ENCODE data around the gene UBAP2. TPM values are rescaled to one million over a fixed set of nuclear protein-coding genes. Genes with fewer than 3 reads are reported as not detected.

Gene UBAP2
- total RNA-seq, 2 experiments from 2014 or later, result 24.7 to 26.5 TPM

DNA sequence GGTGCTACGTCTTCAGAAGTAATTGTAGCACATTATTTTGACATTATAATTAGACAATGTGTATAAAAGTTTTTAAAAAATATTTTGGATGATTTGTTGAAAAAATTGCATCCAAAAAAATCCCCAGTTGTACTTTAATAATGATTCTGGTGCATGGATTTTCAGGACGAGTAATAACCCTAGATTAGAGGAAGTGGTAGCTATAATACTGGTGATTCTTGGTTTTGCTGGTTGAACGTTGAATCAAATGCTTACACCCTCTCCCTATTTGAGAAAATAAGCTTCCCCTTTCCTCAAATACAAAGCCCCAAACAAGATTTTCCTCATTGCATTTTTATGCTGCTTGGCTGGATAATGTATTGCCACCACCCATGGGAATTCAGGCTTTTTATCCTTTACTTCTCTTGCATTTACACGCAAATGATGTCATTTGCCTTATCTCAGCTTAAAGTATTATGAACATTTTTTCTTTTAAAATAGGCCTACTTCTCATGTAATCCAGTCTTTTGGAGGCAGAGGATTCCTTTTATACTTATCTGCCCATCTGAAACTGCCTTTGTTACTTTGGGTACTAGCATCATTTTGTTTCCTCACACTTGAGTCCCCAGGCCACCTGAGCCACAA is 145.4 kb downstream of the UBAP2 start:
- no peaks in the 10 kb centered on the region for H3K9me3 Mint-ChIP-seq
- no peak overlapping the region for H3K27ac Mint-ChIP-seq
- H3K27me3 Mint-ChIP-seq, result no peaks in the 10 kb centered on the region
- peaks cover 65% of the 10 kb centered on the region for H3K36me3 Mint-ChIP-seq (ENCODE audit: low read depth)
- DNase-seq, result no peak
- H3K36me3 ChIP-seq (ENCODE audit: insufficient read depth, low read length), result peaks cover 30% of the 10 kb centered on the region
- TF ChIP-seq, protein P1, sequence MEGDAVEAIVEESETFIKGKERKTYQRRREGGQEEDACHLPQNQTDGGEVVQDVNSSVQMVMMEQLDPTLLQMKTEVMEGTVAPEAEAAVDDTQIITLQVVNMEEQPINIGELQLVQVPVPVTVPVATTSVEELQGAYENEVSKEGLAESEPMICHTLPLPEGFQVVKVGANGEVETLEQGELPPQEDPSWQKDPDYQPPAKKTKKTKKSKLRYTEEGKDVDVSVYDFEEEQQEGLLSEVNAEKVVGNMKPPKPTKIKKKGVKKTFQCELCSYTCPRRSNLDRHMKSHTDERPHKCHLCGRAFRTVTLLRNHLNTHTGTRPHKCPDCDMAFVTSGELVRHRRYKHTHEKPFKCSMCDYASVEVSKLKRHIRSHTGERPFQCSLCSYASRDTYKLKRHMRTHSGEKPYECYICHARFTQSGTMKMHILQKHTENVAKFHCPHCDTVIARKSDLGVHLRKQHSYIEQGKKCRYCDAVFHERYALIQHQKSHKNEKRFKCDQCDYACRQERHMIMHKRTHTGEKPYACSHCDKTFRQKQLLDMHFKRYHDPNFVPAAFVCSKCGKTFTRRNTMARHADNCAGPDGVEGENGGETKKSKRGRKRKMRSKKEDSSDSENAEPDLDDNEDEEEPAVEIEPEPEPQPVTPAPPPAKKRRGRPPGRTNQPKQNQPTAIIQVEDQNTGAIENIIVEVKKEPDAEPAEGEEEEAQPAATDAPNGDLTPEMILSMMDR (IDR thresholded peaks at IDR 0.05), result no peak
- H3K27ac ChIP-seq (ENCODE audit: low read depth in 1 of 2, low read length in 2 of 2), result no peak overlapping the region
- H3K9me3 ChIP-seq (ENCODE audit: control insufficient read depth in 1 of 2, insufficient read depth in 1 of 2, low read length in 2 of 2), result no peaks in the 10 kb centered on the region
- CTCF ChIA-PET, result interaction anchor here (1.3 kb wide), 1 partner anchor 9 kb away, joined by 3 read pairs; no protein-coding TSS in a partner anchor
- no peaks in the 10 kb centered on the region for H3K4me1 ChIP-seq (ENCODE audit: insufficient read depth, low read length)
- peaks cover 25% of the 10 kb centered on the region for H3K4me1 Mint-ChIP-seq (ENCODE audit: low read depth)
- H3K27me3 ChIP-seq (ENCODE audit: control insufficient read depth in 1 of 2, insufficient read depth in 2 of 2, low read length in 2 of 2), result no peaks in the 10 kb centered on the region
- H3K4me3 ChIP-seq (ENCODE audit: low read length), result no peak overlapping the region
- no peak for ATAC-seq (ENCODE audit: poor library complexity)
- H3K4me3 Mint-ChIP-seq, result no peak overlapping the region
- POLR2A ChIA-PET, result no interaction called here
- intact Hi-C loops (cut with DNase I, micrococcal nuclease), result no loop called here

DNA sequence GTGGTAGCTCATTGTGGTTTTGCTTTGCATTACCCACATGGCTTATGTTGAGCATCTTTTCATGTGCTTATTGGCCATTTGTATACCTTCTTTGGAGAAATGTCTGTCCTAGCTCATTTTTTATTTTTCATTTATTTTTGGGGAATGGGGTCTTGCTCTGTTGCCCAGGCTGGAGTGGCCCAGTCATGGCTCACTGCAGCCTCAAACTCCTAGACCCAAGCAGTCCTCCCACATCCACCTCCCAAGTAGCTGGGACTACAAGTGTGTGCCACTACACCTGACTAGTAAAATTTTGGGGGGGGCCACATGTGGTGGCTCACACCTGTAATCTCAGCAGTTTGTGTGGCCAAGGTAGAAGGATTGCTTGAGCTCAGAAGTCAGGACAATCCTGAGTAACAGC is 154.4 kb downstream of the UBAP2 start:
- no peaks in the 10 kb centered on the region for H3K9me3 Mint-ChIP-seq
- CTCF ChIA-PET, result interaction anchor here (0.5 to 1.1 kb wide), 2 partner anchors 9 to 83 kb away, joined by 3 read pairs; no protein-coding TSS in a partner anchor
- no peak overlapping the region for H3K27ac Mint-ChIP-seq
- Histone ChIP-seq H3K4me1 (ENCODE audit: insufficient read depth, low read length) (no peaks in the 10 kb centered on the region), H3K27ac (ENCODE audit: low read depth in 1 of 2, low read length in 2 of 2) (no peak overlapping the region), H3K27me3 (ENCODE audit: control insufficient read depth in 1 of 2, insufficient read depth in 2 of 2, low read length in 2 of 2) (no peaks in the 10 kb centered on the region), H3K9me3 (ENCODE audit: control insufficient read depth in 1 of 2, insufficient read depth in 1 of 2, low read length in 2 of 2) (no peaks in the 10 kb centered on the region), H3K4me3 (ENCODE audit: low read length) (no peak overlapping the region), H3K36me3 (ENCODE audit: insufficient read depth, low read length) (peaks cover 17% of the 10 kb centered on the region)
- TF ChIP-seq, protein P1 (IDR thresholded peaks at IDR 0.05), result no peak
- H3K36me3 Mint-ChIP-seq (ENCODE audit: low read depth), result peaks cover 48% of the 10 kb centered on the region
- POLR2A ChIA-PET, result interaction anchor here (1.3 kb wide), 1 partner anchor 9 kb away, joined by 4 read pairs; no protein-coding TSS in a partner anchor
- DNase-seq, result no peak
- H3K4me3 Mint-ChIP-seq, result no peak overlapping the region
- ATAC-seq (ENCODE audit: poor library complexity), result no peak
- intact Hi-C loops (cut with DNase I, micrococcal nuclease), result no loop called here
- H3K4me1 Mint-ChIP-seq (ENCODE audit: low read depth), result peaks cover 7% of the 10 kb centered on the region
- no peaks in the 10 kb centered on the region for H3K27me3 Mint-ChIP-seq

- peaks cover 7% of the 10 kb centered on the region for H3K4me1 Mint-ChIP-seq (ENCODE audit: low read depth)
These were observed 154.8 kb downstream of the UBAP2 start for GRCh38 chr9:33893861-33894260.

More at GRCh38 chr9:33893861-33894260, 154.8 kb downstream of the UBAP2 start:
- TF ChIP-seq, protein P1 (IDR thresholded peaks at IDR 0.05), result no peak
- H3K36me3 Mint-ChIP-seq (ENCODE audit: low read depth), result peaks cover 44% of the 10 kb centered on the region
- no peaks in the 10 kb centered on the region for H3K27me3 Mint-ChIP-seq
- ChIA-PET POLR2A (interaction anchor here (1.3 kb wide), 1 partner anchor 9 kb away, joined by 4 read pairs; no protein-coding TSS in a partner anchor), CTCF (interaction anchor here (0.5 to 1.1 kb wide), 2 partner anchors 9 to 84 kb away, joined by 3 read pairs; no protein-coding TSS in a partner anchor)
- intact Hi-C loops (cut with DNase I, micrococcal nuclease), result no loop called here
- no peaks in the 10 kb centered on the region for H3K4me1 ChIP-seq (ENCODE audit: insufficient read depth, low read length)
- no peaks in the 10 kb centered on the region for H3K27me3 ChIP-seq (ENCODE audit: control insufficient read depth in 1 of 2, insufficient read depth in 2 of 2, low read length in 2 of 2)
- H3K27ac Mint-ChIP-seq, result no peak overlapping the region
- no peak for DNase-seq
- H3K4me3 Mint-ChIP-seq, result no peak overlapping the region
- ATAC-seq (ENCODE audit: poor library complexity), result no peak
- H3K27ac ChIP-seq (ENCODE audit: low read depth in 1 of 2, low read length in 2 of 2), result no peak overlapping the region
- no peaks in the 10 kb centered on the region for H3K9me3 ChIP-seq (ENCODE audit: control insufficient read depth in 1 of 2, insufficient read depth in 1 of 2, low read length in 2 of 2)
- H3K36me3 ChIP-seq (ENCODE audit: insufficient read depth, low read length), result peaks cover 17% of the 10 kb centered on the region
- no peaks in the 10 kb centered on the region for H3K9me3 Mint-ChIP-seq
- no peak overlapping the region for H3K4me3 ChIP-seq (ENCODE audit: low read length)
